Neural progenitor cell (in vitro differentiated cells): ENCODE results near the gene MED12L. TPM values are rescaled to one million over a fixed set of nuclear protein-coding genes. Genes with fewer than 3 reads are reported as not detected.
A peak's percentile ranks its signal among the peaks of the same experiment; 100 is the strongest.

ENCODE experiments used
- DNase-seq: peaks from one replicate; pipeline ENCODE4 v3.0.0-alpha.2; 2016; ENCODE audit warnings: low spot score
- H2AFZ ChIP-seq: fragments of 200-600 bp; sonication (generic); replicated peaks from 2 replicates; pipeline ENCODE4 v1.6.1; 2016; ENCODE audit warnings: antibody characterized with exemption
- H3F3A ChIP-seq: fragments of 200-600 bp; sonication (generic); 2 replicates; pipeline ENCODE4 v1.6.1; 2016; ENCODE audit warnings: antibody characterized with exemption, low read depth
- H3K27ac ChIP-seq: fragments of 200-600 bp; sonication (generic); 2 replicates; pipeline ENCODE4 v1.5.1; 2016; ENCODE audit warnings: mild to moderate bottlenecking
- H3K27me3 ChIP-seq: fragments of 200-600 bp; sonication (generic); 2 replicates; pipeline ENCODE4 v1.6.1; 2016; ENCODE audit warnings: mild to moderate bottlenecking, moderate library complexity
- H3K36me3 ChIP-seq: fragments of 200-600 bp; sonication (generic); 2 replicates; pipeline ENCODE4 v1.5.1; 2016
- H3K4me1 ChIP-seq: fragments of 200-600 bp; sonication (generic); 2 replicates; pipeline ENCODE4 v1.6.1; 2016; ENCODE audit warnings: mixed run types
- H3K4me2 ChIP-seq: fragments of 200-600 bp; sonication (generic); 2 replicates; pipeline ENCODE4 v1.6.1; 2016
- H3K4me3 ChIP-seq: fragments of 200-600 bp; sonication (generic); 2 replicates; pipeline ENCODE4 v1.5.1; 2016
- H3K79me2 ChIP-seq: fragments of 200-600 bp; sonication (generic); 2 replicates; pipeline ENCODE4 v1.6.1; 2016; ENCODE audit warnings: low read depth
- H3K9ac ChIP-seq: fragments of 200-600 bp; sonication (generic); 2 replicates; pipeline ENCODE4 v1.6.1; 2016
- H3K9me3 ChIP-seq: fragments of 200-600 bp; sonication (generic); 2 replicates; pipeline ENCODE4 v1.5.1; 2016; ENCODE audit warnings: low read depth
- H4K20me1 ChIP-seq: fragments of 200-600 bp; sonication (generic); 2 replicates; pipeline ENCODE4 v1.6.1; 2016; ENCODE audit warnings: low read depth
- H3K27ac Mint-ChIP-seq: 3 replicates; pipeline ENCODE4 v1.8.0; 2021; ENCODE audit warnings: mixed read lengths
- H3K27me3 Mint-ChIP-seq: 2 replicates; pipeline ENCODE4 v1.8.0; 2022; ENCODE audit warnings: low read depth, mild to moderate bottlenecking, inconsistent platforms, moderate library complexity, mixed read lengths; ENCODE audit not compliant: insufficient read depth
- H3K36me3 Mint-ChIP-seq: 3 replicates; pipeline ENCODE4 v1.8.0; 2021; ENCODE audit warnings: mixed read lengths
- H3K4me1 Mint-ChIP-seq: 3 replicates; pipeline ENCODE4 v1.8.0; 2021; ENCODE audit warnings: mixed read lengths
- H3K4me3 Mint-ChIP-seq: 3 replicates; pipeline ENCODE4 v1.8.0; 2021; ENCODE audit warnings: mild to moderate bottlenecking, moderate library complexity, mixed read lengths
- H3K9me3 Mint-ChIP-seq: 3 replicates; pipeline ENCODE4 v1.8.0; 2020; ENCODE audit warnings: mixed read lengths
- EZH2 ChIP-seq: fragments of 200-600 bp; sonication (generic); IDR thresholded peaks from 2 replicates; pipeline ENCODE4 v1.6.1; 2017; ENCODE audit warnings: antibody characterized with exemption, mild to moderate bottlenecking, moderate library complexity
- EZH2phosphoT487 ChIP-seq: fragments of 200-600 bp; sonication (generic); IDR thresholded peaks from 2 replicates; pipeline ENCODE4 v1.6.1; 2017; ENCODE audit warnings: antibody characterized with exemption
- total RNA-seq: library from RNA; depleted of rRNA; stranded (reverse); fragments of >200 nt; gene quantifications from 2 replicates; pipeline ENCODE4 v1.2.3, GENCODE V29; 2015; ENCODE audit warnings: low replicate concordance
- TF ChIP-seq, protein P1 (sequence below): fragments of 200-600 bp; sonication (generic); IDR thresholded peaks from 2 replicates; pipeline ENCODE4 v1.5.1; 2017; ENCODE audit warnings: antibody characterized with exemption, mild to moderate bottlenecking

Gene MED12L
- total RNA-seq, 1 donor from 2014 or later: 16.5 TPM

DNA sequence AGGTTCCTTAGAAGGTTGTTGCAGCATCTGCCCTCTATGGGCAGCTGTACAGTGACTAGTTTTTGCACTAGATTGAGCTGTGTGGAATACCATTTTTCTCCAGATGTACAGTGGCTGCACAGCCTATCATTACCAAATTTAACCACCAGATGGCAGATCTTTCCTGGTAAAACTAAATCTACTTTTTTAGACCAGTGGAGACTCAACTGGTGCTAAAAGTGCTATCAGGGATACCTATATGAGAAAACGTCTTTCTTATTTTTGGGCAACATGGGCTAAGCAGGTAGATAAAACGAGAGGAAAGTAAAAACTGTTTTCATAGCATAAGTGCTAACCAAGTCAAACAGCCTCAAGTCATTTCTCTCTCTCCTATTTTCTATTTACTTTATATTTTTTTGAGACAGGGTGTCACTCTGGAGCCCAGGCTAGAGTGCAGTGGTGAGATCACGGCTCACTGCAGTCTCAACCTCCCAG lies 354.2 kb downstream of the MED12L start:
- no peaks in the 10 kb centered on the region for H3K9me3 ChIP-seq
- H3K4me3 ChIP-seq: no peak overlapping the region
- no peaks in the 10 kb centered on the region for H3K79me2 ChIP-seq
- DNase-seq: peak; percentile 62
- H3K4me2 ChIP-seq: no peak overlapping the region
- no peak overlapping the region for H2AFZ ChIP-seq
- Mint-ChIP-seq H3K4me1 (no peaks in the 10 kb centered on the region), H3K4me3 (no peak overlapping the region), H3K27me3 (no peaks in the 10 kb centered on the region), H3K27ac (no peak overlapping the region), H3K9me3 (no peaks in the 10 kb centered on the region), H3K36me3 (no peaks in the 10 kb centered on the region)
- no peaks in the 10 kb centered on the region for H3K4me1 ChIP-seq
- no peak for TF ChIP-seq EZH2
- no peak for TF ChIP-seq EZH2phosphoT487
- TF ChIP-seq, protein P1, sequence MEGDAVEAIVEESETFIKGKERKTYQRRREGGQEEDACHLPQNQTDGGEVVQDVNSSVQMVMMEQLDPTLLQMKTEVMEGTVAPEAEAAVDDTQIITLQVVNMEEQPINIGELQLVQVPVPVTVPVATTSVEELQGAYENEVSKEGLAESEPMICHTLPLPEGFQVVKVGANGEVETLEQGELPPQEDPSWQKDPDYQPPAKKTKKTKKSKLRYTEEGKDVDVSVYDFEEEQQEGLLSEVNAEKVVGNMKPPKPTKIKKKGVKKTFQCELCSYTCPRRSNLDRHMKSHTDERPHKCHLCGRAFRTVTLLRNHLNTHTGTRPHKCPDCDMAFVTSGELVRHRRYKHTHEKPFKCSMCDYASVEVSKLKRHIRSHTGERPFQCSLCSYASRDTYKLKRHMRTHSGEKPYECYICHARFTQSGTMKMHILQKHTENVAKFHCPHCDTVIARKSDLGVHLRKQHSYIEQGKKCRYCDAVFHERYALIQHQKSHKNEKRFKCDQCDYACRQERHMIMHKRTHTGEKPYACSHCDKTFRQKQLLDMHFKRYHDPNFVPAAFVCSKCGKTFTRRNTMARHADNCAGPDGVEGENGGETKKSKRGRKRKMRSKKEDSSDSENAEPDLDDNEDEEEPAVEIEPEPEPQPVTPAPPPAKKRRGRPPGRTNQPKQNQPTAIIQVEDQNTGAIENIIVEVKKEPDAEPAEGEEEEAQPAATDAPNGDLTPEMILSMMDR: peak; percentile 80
- no peak overlapping the region for H3K9ac ChIP-seq
- no peak overlapping the region for H3K27ac ChIP-seq
- no peaks in the 10 kb centered on the region for H4K20me1 ChIP-seq
- no peaks in the 10 kb centered on the region for H3F3A ChIP-seq
- H3K36me3 ChIP-seq: no peaks in the 10 kb centered on the region
- H3K27me3 ChIP-seq: no peaks in the 10 kb centered on the region

DNA sequence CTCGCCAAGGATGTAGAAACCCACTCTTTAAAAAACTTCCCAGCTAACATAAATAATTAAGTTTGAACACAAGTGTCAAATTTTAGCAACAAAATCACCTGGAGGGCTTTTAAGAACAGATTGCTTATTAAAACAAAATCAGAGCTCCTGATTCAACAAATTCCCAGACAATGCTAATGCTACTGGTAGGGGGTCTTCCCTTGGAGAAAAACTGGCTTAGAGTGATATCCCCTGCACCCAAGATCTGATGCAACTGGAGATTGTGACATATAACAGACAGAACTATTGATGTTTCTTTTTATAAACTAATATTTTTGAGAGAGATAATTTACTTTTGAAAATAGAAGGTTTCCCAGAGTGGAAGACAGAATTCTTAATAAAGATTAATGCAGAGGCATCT lies 355.5 kb downstream of the MED12L start:
- Mint-ChIP-seq H3K36me3 (no peaks in the 10 kb centered on the region), H3K27me3 (no peaks in the 10 kb centered on the region)
- TF ChIP-seq EZH2phosphoT487 (no peak), EZH2 (no peak)
- TF ChIP-seq, protein P1: no peak

DNA sequence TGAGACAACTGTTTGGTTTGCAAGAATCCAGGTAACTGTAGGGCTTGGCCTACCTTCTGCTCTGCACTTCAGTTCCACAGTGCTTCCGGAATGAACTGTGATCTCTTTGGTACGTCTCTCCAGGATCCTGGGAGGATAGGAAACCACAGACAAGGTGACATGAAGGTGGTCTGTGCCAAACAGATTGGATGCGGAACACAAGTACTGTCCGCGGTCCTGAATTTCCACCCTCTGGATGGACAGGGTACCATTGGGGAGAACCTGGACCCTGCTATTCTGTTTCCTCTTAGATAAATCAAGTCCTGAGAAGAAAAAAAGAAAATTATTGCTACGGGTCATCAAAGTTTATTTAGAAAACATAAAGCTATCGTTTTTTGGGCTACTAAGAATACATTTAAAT lies 358.1 kb downstream of the MED12L start:
- Histone ChIP-seq H3K9ac (no peak overlapping the region), H3K4me2 (no peak overlapping the region), H3K27ac (no peak overlapping the region), H3K9me3 (no peaks in the 10 kb centered on the region), H3F3A (no peaks in the 10 kb centered on the region), H3K4me1 (no peaks in the 10 kb centered on the region), H3K4me3 (no peak overlapping the region), H4K20me1 (no peaks in the 10 kb centered on the region), H2AFZ (no peak overlapping the region), H3K27me3 (no peaks in the 10 kb centered on the region), H3K36me3 (no peaks in the 10 kb centered on the region), H3K79me2 (no peaks in the 10 kb centered on the region)
- DNase-seq: peak; percentile 66
- no peak overlapping the region for H3K27ac Mint-ChIP-seq
- no peaks in the 10 kb centered on the region for H3K4me1 Mint-ChIP-seq
- no peaks in the 10 kb centered on the region for H3K27me3 Mint-ChIP-seq
- no peaks in the 10 kb centered on the region for H3K36me3 Mint-ChIP-seq
- TF ChIP-seq EZH2phosphoT487: no peak
- TF ChIP-seq, protein P1: no peak
- no peak for TF ChIP-seq EZH2
- no peak overlapping the region for H3K4me3 Mint-ChIP-seq
- H3K9me3 Mint-ChIP-seq: no peaks in the 10 kb centered on the region

More for the DNA sequence above, 355.5 kb downstream of the MED12L start:
- Histone ChIP-seq H3K4me1 (no peaks in the 10 kb centered on the region), H3K79me2 (no peaks in the 10 kb centered on the region), H3K27me3 (no peaks in the 10 kb centered on the region), H2AFZ (no peak overlapping the region), H3F3A (no peaks in the 10 kb centered on the region), H3K36me3 (no peaks in the 10 kb centered on the region), H3K27ac (no peak overlapping the region), H3K4me3 (no peak overlapping the region), H3K4me2 (no peak overlapping the region), H3K9me3 (no peaks in the 10 kb centered on the region), H4K20me1 (no peaks in the 10 kb centered on the region), H3K9ac (no peak overlapping the region)
- no peak overlapping the region for H3K4me3 Mint-ChIP-seq
- H3K9me3 Mint-ChIP-seq: no peaks in the 10 kb centered on the region
- H3K27ac Mint-ChIP-seq: no peak overlapping the region
- no peak for DNase-seq
- no peaks in the 10 kb centered on the region for H3K4me1 Mint-ChIP-seq
